HepG2 (cell line): ENCODE results near the gene VSIR. TPM values are rescaled to one million over a fixed set of nuclear protein-coding genes. Genes with fewer than 3 reads are reported as not detected.

Experiments used
- ATAC-seq: fragments of 200-7000 bp; cut with Tn5 transposase; 3 replicates; pipeline ENCODE4 v1.9.1; 2020; ENCODE audit warnings: mild to moderate bottlenecking, moderate library complexity
- BruUV-seq: library from RNA; stranded (reverse); fragments of 400-500 nt; replicated peaks from 2 replicates; lab custom pipeline; 2021; lab: Mats Ljungman, UMichigan
- CTCF ChIA-PET: fragments of 300-600 bp; formaldehyde crosslinking; extraction: SDS; loops from one replicate; lab custom pipeline; 2021; ENCODE audit warnings: low total read pairs, inconsistent platforms, low intra/inter-chr PET ratio; lab: Yijun Ruan, JAX
- POLR2A ChIA-PET: fragments of 350-600 bp; sonication (Branson Sonifier 250); formaldehyde crosslinking; loops from one replicate; lab custom pipeline; 2020; ENCODE audit warnings: antibody characterized with exemption, inconsistent platforms; lab: Yijun Ruan, JAX
- DNase-seq: peaks from one replicate; pipeline ENCODE4 v3.0.0-alpha.2; 2015; ENCODE audit warnings: low spot score
- FAIRE-seq: peaks from 3 replicates; lab custom pipeline; 2011; peaks lifted over from hg19 to GRCh38; lab: Jason Lieb, UNC
- H2AFZ ChIP-seq: one replicate; pipeline ENCODE4 v1.6.1; 2011; ENCODE audit warnings: low read length, inconsistent platforms
- H3K27ac ChIP-seq: fragments of 300-600 bp; 3 replicates; pipeline ENCODE4 v1.8.0; 2011; ENCODE audit warnings: mixed run types, mild to moderate bottlenecking, mixed read lengths, low read length, inconsistent platforms; ENCODE audit not compliant: insufficient read depth; ENCODE audit errors: extremely low read length
- H3K27me3 ChIP-seq, 2 experiments: fragments of 200-600 bp in 1 of 2; 2 replicates in 1 of 2; 3 replicates in 1 of 2; pipeline versions ENCODE4 v1.6.0 to v1.8.0; 2011; ENCODE audit warnings: low read length in 2 of 2, mild to moderate bottlenecking in 2 of 2, moderate library complexity in 2 of 2, inconsistent platforms in 1 of 2; ENCODE audit not compliant: insufficient read depth in 2 of 2, control insufficient read depth in 1 of 2
- H3K36me3 ChIP-seq, 2 experiments: fragments of 200-600 bp in 1 of 2; replicated peaks in 1 of 2; 2 replicates in 1 of 2; 3 replicates in 1 of 2; pipeline versions ENCODE4 v1.5.1 to v1.8.0; 2011; ENCODE audit warnings: low read length in 2 of 2, inconsistent platforms in 1 of 2; ENCODE audit not compliant: insufficient read depth in 2 of 2, control insufficient read depth in 1 of 2
- H3K4me1 ChIP-seq: 2 replicates; pipeline ENCODE4 v1.5.1; 2012; ENCODE audit warnings: low read length, inconsistent platforms; ENCODE audit not compliant: insufficient read depth
- H3K4me2 ChIP-seq: 2 replicates; pipeline ENCODE4 v1.6.0; 2011; ENCODE audit warnings: low read depth, low read length, inconsistent platforms
- H3K4me3 ChIP-seq, 3 experiments: fragments of 200-600 bp in 1 of 3; sonication (generic), shearing (Covaris generic) in 1 of 3; replicated peaks in 1 of 3; 2 replicates each; pipeline ENCODE4 v1.5.1; 2011 to 2016; ENCODE audit warnings: low read length in 3 of 3, inconsistent platforms in 2 of 3, low read depth in 2 of 3, mild to moderate bottlenecking in 2 of 3, control low read depth in 1 of 3, mixed read lengths in 1 of 3; ENCODE audit not compliant: insufficient read depth in 1 of 3
- H3K79me2 ChIP-seq: one replicate; pipeline ENCODE4 v1.6.1; 2011; ENCODE audit warnings: low read length, inconsistent platforms; ENCODE audit not compliant: insufficient read depth
- H3K9ac ChIP-seq: 2 replicates; pipeline ENCODE4 v1.6.0; 2011; ENCODE audit warnings: mild to moderate bottlenecking, low read depth, low read length, inconsistent platforms; ENCODE audit not compliant: insufficient read depth
- H3K9me3 ChIP-seq: 2 replicates; pipeline ENCODE4 v1.5.1; 2012; ENCODE audit warnings: mild to moderate bottlenecking, low read length
- H4K20me1 ChIP-seq: 2 replicates; pipeline ENCODE4 v1.6.0; 2011; ENCODE audit warnings: inconsistent platforms, mild to moderate bottlenecking, low read length, moderate library complexity; ENCODE audit not compliant: insufficient read depth
- ARID2 ChIP-seq: sonication (generic); formaldehyde crosslinking; IDR thresholded peaks from 2 replicates; pipeline ENCODE4 v1.8.1; 2022; ENCODE audit warnings: mild to moderate bottlenecking, missing genetic modification reagents, borderline replicate concordance
- CBX5 ChIP-seq: sonication (generic); formaldehyde crosslinking; IDR thresholded peaks from 2 replicates; pipeline ENCODE4 v1.4.0; 2020; ENCODE audit warnings: missing genetic modification reagents, borderline replicate concordance
- IKZF1 ChIP-seq: fragments of 450-650 bp; IDR thresholded peaks from 2 replicates; pipeline ENCODE4 v1.7.1; 2016
- IRX3 ChIP-seq: sonication (generic); formaldehyde crosslinking; IDR thresholded peaks from 2 replicates; pipeline ENCODE4 v1.8.1; 2023; ENCODE audit warnings: mild to moderate bottlenecking, low read depth, missing genetic modification reagents, borderline replicate concordance
- POLR2AphosphoS5 ChIP-seq: IDR thresholded peaks from 2 replicates; pipeline ENCODE4 v1.6.1; 2012; ENCODE audit warnings: low read depth, low read length
- SMARCE1 ChIP-seq: fragments of 450-650 bp; IDR thresholded peaks from 2 replicates; pipeline ENCODE4 v1.6.1; 2017; ENCODE audit warnings: borderline replicate concordance
- TGIF2 ChIP-seq: IDR thresholded peaks from 2 replicates; pipeline ENCODE4 v1.6.1; 2016; ENCODE audit warnings: control low read depth, missing compliant biosample characterization
- XBP1 ChIP-seq: sonication (generic); formaldehyde crosslinking; IDR thresholded peaks from 2 replicates; pipeline ENCODE4 v1.5.0; 2020; ENCODE audit warnings: missing genetic modification reagents
- ZKSCAN1 ChIP-seq: fragments of 150-350 bp; IDR thresholded peaks from 2 replicates; pipeline ENCODE4 v1.6.1; 2014; ENCODE audit warnings: low read length
- ZNF530 ChIP-seq: sonication (generic); formaldehyde crosslinking; IDR thresholded peaks from 2 replicates; pipeline ENCODE4 v1.5.0; 2020; ENCODE audit warnings: low read depth, mild to moderate bottlenecking, missing genetic modification reagents
- ZNF780A ChIP-seq: sonication (generic); formaldehyde crosslinking; IDR thresholded peaks from 2 replicates; pipeline ENCODE4 v1.8.0; 2022; ENCODE audit warnings: mild to moderate bottlenecking, missing genetic modification reagents, moderate library complexity
- WGBS: methylation state at CpG from one replicate; pipeline ENCODE4 v1.1.6; 2017; ENCODE audit warnings: low lambda C conversion rate; 5-methylcytosine and 5-hydroxymethylcytosine counted together
- in situ Hi-C: cut with HindIII; loops from 2 replicates; pipeline ENCODE4 v1.10.0; 2017; ENCODE audit warnings: low pct_unique_long_range_greater_than_20kb; ENCODE audit not compliant: extremely low pct_ligation_motif_present
- intact Hi-C: fragments of 100-400 bp; cut with micrococcal nuclease; formaldehyde crosslinking; loops from one replicate; pipeline ENCODE4 v1.10.0; 2022; ENCODE audit not compliant: unreplicated experiment
- polyA plus RNA-seq, 8 experiments: library from polyadenylated mRNA; depleted of rRNA in 3 of 8; stranded (reverse) in 7 of 8; unstranded in 1 of 8; fragments of >200 nt; fragmentation: Illumina TruSeq in 4 of 8; extraction: Trizol in 4 of 8; gene quantifications; 2 replicates each; pipeline versions ENCODE4 v1.2.1 to v1.2.3, GENCODE V29; 2011 to 2016; ENCODE audit warnings: low read depth in 4 of 8, missing spikeins in 1 of 8, mixed read lengths in 1 of 8; ENCODE audit not compliant: insufficient read depth in 1 of 8
- total RNA-seq, 5 experiments: library from RNA; depleted of rRNA; stranded (reverse); fragments of >200 nt; fragmentation: Illumina TruSeq; extraction: Trizol; gene quantifications; 2 replicates each; pipeline ENCODE4 v1.2.3, GENCODE V29; 2016; ENCODE audit warnings: low read depth in 1 of 5
- TF ChIP-seq, protein P1 (sequence below): sonication (generic); formaldehyde crosslinking; IDR thresholded peaks from 2 replicates; pipeline ENCODE4 v1.5.0; 2020; ENCODE audit warnings: mild to moderate bottlenecking, missing genetic modification reagents
- TF ChIP-seq, protein P2 (sequence below): sonication (generic); formaldehyde crosslinking; IDR thresholded peaks from 2 replicates; pipeline ENCODE4 v1.4.0; 2020; ENCODE audit warnings: mild to moderate bottlenecking, missing genetic modification reagents
- TF ChIP-seq, protein P3 (sequence below): sonication (generic); formaldehyde crosslinking; IDR thresholded peaks from 2 replicates; pipeline ENCODE4; 2020; ENCODE audit warnings: missing genetic modification reagents, mild to moderate bottlenecking, borderline replicate concordance
- TF ChIP-seq, protein P4 (sequence below): sonication (generic); formaldehyde crosslinking; IDR thresholded peaks from 2 replicates; pipeline ENCODE4 v1.5.1; 2020; ENCODE audit warnings: mild to moderate bottlenecking, missing genetic modification reagents, borderline replicate concordance

Gene VSIR
- total and polyA plus RNA-seq, 2 of the 13 experiments (the other 11 are each of a cell fraction or from before 2014, with no cell fraction given) = 0.44 to 3.2 TPM

DNA sequence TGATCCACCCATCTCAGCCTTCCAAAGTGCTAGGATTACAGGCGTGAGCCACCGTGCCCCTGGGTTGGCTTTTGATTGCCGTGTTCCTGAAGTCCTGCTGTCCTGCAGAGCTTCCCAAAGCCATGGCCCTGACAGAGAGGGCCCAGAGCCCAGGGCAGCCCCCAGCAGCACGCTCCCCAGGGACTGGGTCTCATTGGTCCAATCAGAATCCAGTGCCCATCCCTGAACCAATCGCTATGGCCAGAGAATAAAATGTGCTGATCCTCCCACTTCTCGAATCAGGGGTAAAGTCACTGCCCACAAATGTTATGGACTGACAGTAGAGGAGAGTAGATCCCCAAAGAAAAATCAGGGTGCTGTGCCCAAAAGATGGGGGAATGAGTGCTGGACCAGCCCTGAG, 48.8 kb downstream of the VSIR start:
- H3K9ac ChIP-seq = no peak overlapping the region
- CTCF ChIA-PET = no interaction called here
- peaks cover 50% of the 10 kb centered on the region for H3K4me1 ChIP-seq
- H3K4me3 ChIP-seq = no peak overlapping the region
- H3K79me2 ChIP-seq = no peaks in the 10 kb centered on the region
- H2AFZ ChIP-seq = no peak overlapping the region
- FAIRE-seq (no peak), ATAC-seq (no peak), DNase-seq (no peak)
- POLR2A ChIA-PET = no interaction called here
- H3K27ac ChIP-seq = no peak overlapping the region
- H3K4me2 ChIP-seq = no peak overlapping the region
- in situ Hi-C loops = no loop called here
- peaks cover 0 to 36% of the 10 kb centered on the region in 2 experiments; a peak in 3 of 5 replicates for H3K27me3 ChIP-seq
- intact Hi-C loops = no loop called here
- no peaks in the 10 kb centered on the region for H3K36me3 ChIP-seq
- H3K9me3 ChIP-seq = no peaks in the 10 kb centered on the region
- 64% methylated on average over 2 of the region's 6 CpGs for WGBS
- no TSS peak for BruUV-seq
- H4K20me1 ChIP-seq = no peaks in the 10 kb centered on the region
- TF ChIP-seq IKZF1 (no peak), SMARCE1 (no peak), IRX3 (no peak), ZKSCAN1 (no peak), ZNF780A (no peak), POLR2AphosphoS5 (no peak), TGIF2 (CRISPR knock-in tag) (no peak), ZNF530 (no peak), XBP1 (CRISPR knock-in tag) (no peak), CBX5 (CRISPR knock-in tag) (no peak), ARID2 (no peak)
- TF ChIP-seq, protein P1, sequence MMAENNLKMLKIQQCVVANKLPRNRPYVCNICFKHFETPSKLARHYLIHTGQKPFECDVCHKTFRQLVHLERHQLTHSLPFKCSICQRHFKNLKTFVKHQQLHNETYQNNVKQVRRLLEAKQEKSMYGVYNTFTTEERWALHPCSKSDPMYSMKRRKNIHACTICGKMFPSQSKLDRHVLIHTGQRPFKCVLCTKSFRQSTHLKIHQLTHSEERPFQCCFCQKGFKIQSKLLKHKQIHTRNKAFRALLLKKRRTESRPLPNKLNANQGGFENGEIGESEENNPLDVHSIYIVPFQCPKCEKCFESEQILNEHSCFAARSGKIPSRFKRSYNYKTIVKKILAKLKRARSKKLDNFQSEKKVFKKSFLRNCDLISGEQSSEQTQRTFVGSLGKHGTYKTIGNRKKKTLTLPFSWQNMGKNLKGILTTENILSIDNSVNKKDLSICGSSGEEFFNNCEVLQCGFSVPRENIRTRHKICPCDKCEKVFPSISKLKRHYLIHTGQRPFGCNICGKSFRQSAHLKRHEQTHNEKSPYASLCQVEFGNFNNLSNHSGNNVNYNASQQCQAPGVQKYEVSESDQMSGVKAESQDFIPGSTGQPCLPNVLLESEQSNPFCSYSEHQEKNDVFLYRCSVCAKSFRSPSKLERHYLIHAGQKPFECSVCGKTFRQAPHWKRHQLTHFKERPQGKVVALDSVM (CRISPR knock-in tag) = no peak
- TF ChIP-seq, protein P2, sequence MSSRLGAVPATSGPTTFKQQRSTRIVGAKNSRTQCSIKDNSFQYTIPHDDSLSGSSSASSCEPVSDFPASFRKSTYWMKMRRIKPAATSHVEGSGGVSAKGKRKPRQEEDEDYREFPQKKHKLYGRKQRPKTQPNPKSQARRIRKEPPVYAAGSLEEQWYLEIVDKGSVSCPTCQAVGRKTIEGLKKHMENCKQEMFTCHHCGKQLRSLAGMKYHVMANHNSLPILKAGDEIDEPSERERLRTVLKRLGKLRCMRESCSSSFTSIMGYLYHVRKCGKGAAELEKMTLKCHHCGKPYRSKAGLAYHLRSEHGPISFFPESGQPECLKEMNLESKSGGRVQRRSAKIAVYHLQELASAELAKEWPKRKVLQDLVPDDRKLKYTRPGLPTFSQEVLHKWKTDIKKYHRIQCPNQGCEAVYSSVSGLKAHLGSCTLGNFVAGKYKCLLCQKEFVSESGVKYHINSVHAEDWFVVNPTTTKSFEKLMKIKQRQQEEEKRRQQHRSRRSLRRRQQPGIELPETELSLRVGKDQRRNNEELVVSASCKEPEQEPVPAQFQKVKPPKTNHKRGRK (CRISPR knock-in tag) = no peak
- TF ChIP-seq, protein P3, sequence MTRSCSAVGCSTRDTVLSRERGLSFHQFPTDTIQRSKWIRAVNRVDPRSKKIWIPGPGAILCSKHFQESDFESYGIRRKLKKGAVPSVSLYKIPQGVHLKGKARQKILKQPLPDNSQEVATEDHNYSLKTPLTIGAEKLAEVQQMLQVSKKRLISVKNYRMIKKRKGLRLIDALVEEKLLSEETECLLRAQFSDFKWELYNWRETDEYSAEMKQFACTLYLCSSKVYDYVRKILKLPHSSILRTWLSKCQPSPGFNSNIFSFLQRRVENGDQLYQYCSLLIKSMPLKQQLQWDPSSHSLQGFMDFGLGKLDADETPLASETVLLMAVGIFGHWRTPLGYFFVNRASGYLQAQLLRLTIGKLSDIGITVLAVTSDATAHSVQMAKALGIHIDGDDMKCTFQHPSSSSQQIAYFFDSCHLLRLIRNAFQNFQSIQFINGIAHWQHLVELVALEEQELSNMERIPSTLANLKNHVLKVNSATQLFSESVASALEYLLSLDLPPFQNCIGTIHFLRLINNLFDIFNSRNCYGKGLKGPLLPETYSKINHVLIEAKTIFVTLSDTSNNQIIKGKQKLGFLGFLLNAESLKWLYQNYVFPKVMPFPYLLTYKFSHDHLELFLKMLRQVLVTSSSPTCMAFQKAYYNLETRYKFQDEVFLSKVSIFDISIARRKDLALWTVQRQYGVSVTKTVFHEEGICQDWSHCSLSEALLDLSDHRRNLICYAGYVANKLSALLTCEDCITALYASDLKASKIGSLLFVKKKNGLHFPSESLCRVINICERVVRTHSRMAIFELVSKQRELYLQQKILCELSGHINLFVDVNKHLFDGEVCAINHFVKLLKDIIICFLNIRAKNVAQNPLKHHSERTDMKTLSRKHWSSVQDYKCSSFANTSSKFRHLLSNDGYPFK (CRISPR knock-in tag) = no peak
- TF ChIP-seq, protein P4, sequence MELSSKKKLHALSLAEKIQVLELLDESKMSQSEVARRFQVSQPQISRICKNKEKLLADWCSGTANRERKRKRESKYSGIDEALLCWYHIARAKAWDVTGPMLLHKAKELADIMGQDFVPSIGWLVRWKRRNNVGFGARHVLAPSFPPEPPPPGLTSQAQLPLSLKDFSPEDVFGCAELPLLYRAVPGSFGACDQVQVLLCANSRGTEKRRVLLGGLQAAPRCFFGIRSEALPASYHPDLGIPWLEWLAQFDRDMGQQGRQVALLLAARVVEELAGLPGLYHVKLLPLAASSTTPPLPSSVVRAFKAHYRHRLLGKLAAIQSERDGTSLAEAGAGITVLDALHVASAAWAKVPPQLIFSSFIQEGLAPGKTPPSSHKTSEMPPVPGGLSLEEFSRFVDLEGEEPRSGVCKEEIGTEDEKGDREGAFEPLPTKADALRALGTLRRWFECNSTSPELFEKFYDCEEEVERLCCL = no peak
